Adrenal gland (tissue), 19 donors: Measurements from ENCODE around the gene RPL29. TPM values are rescaled to one million over a fixed set of nuclear protein-coding genes. Genes with fewer than 3 reads are reported as not detected.
A peak's percentile ranks its signal among the peaks of the same experiment; 100 is the strongest.
"Not testable (repeated sequence)": the region's sequence is repeated elsewhere in the genome, so short reads cannot be mapped to it uniquely, and the experiment has no call there.

Experiments
- DNase-seq, 7 donors: peaks; one replicate each; pipeline ENCODE4 v3.0.0-alpha.2; 2019 to 2020
- H3K27ac ChIP-seq, 5 donors: fragments of 200-600 bp; sonication (generic) in 4 of 5; 1 replicate in 3 of 5; 2 replicates in 2 of 5; pipeline versions ENCODE4 v1.5.1 to v1.8.0; 2016 to 2020; ENCODE audit warnings: mild to moderate bottlenecking in 1 of 5
- H3K27me3 ChIP-seq: fragments of 200-600 bp; 2 replicates; pipeline ENCODE4 v1.8.0; 2021
- H3K36me3 ChIP-seq, 2 donors: fragments of 200-600 bp; replicated peaks in 1 of 2; 1 replicate in 1 of 2; 2 replicates in 1 of 2; pipeline versions ENCODE4 v1.5.1 to v1.8.0; 2018 to 2022
- H3K4me1 ChIP-seq, 2 donors: fragments of 200-600 bp; replicated peaks in 1 of 2; 1 replicate in 1 of 2; 2 replicates in 1 of 2; pipeline versions ENCODE4 v1.5.1 to v1.8.0; 2018 to 2021
- H3K4me3 ChIP-seq, 4 donors: fragments of 200-600 bp; sonication (generic) in 3 of 4; one replicate each; pipeline ENCODE4 v1.5.1; 2016 to 2018
- H3K9me3 ChIP-seq, 3 donors: fragments of 200-600 bp; sonication (generic) in 1 of 3; replicated peaks in 1 of 3; 1 replicate in 2 of 3; 2 replicates in 1 of 3; pipeline versions ENCODE4 v1.5.1 to v1.8.0; 2016 to 2021
- POLR2A ChIP-seq, 2 donors: fragments of 450-650 bp; IDR thresholded peaks; one replicate each; pipeline ENCODE4 v1.6.1; 2017; ENCODE audit warnings: antibody characterized with exemption in 2 of 2, mild to moderate bottlenecking in 2 of 2, moderate library complexity in 1 of 2
- WGBS, 4 donors: extraction: QIAGEN DNeasy Blood & Tissue Kit in 2 of 4; methylation state at CpG; one replicate each; pipeline versions ENCODE4 v1.1.5 to v1.1.7; 2013 to 2017; 5-methylcytosine and 5-hydroxymethylcytosine counted together
- intact Hi-C, 2 donors: fragments of 100-400 bp; cut with DNase I; formaldehyde crosslinking; loops; one replicate each; pipeline versions ENCODE4 v1.14.1 to v1.15.0; 2022 to 2023
- long read RNA-seq, 10 donors: library from polyadenylated mRNA in 3 of 10; unstranded in 2 of 10; stranded (forward) in 1 of 10; transcript quantifications; one replicate each; pipeline ENCODE4 v2.0.0 and lab custom pipeline, GENCODE V29; 2021 to 2026
- polyA plus RNA-seq, 3 donors: library from polyadenylated mRNA; stranded (reverse); fragments of 200-250 nt in 2 of 3; fragments of 350-450 nt in 1 of 3; fragmentation: Illumina TruSeq in 1 of 3; extraction: RNeasy Lipid Tissue Mini Kit (QIAGEN cat#74804) in 1 of 3; gene quantifications; one replicate each; pipeline ENCODE4 v1.2.3, GENCODE V29; 2013 to 2014
- total RNA-seq, 9 donors: library from RNA; depleted of rRNA in 4 of 9; stranded (reverse); fragments of >200 nt in 4 of 9; fragments of 120-200 nt in 1 of 9; fragmentation: NEBNext Ultra II Directional in 1 of 9; extraction: Animal tissue kit (Norgen Biotek cat#: 25700) in 1 of 9; gene quantifications; one replicate each; pipeline versions ENCODE4 v1.1.0 to v1.2.4, GENCODE V29; 2013 to 2023
- TF ChIP-seq, protein P1 (sequence below), 6 experiments: fragments of 450-650 bp in 4 of 6; fragments of 200-600 bp in 2 of 6; sonication (generic) in 1 of 6; IDR thresholded peaks; 1 replicate in 5 of 6; 2 replicates in 1 of 6; pipeline versions ENCODE4 v1.5.1 to v1.8.0; 2016 to 2021; ENCODE audit warnings: antibody characterized with exemption in 6 of 6, mild to moderate bottlenecking in 2 of 6, moderate library complexity in 1 of 6
- donor health status: healthy with polysubstance abuse.
- donor health status: Bipolar disorder and iron deficiency.
- donor health status: DM: yes; HTN: yes; CAD: no.
- donor health status: DM: no; HTN: no; CAD: no.
- donor health status: DM: no; HTN: no; CAD: no.
- donor health status: DM: yes; HTN: yes; CAD: no.

RPL29 gene
- total RNA-seq: 1,000 to 10,000 TPM; 1,018 to 1,982 (median 1,344) TPM
- 1,000 to 10,000 TPM in 2 of 3 donors, 100 to 1,000 TPM in 1; 947 to 3,421 (median 2,326) TPM for polyA plus RNA-seq
- long read RNA-seq, donor 1, transcript RPL29-201 (4 exons, 723 nt): major isoform, 556 of 709 reads
- long read RNA-seq, donor 1, partial matches to known transcripts: 101 of 709 reads
- long read RNA-seq, donor 1, other reads (novel, unspliced or antisense): 47 of 709 reads
- long read RNA-seq, donor 2, transcript RPL29-201 (4 exons, 723 nt): major isoform, 336 of 448 reads
- long read RNA-seq, donor 2, partial matches to known transcripts: 110 of 448 reads
- long read RNA-seq, donor 2, other reads (novel, unspliced or antisense): 0 of 448 reads
- long read RNA-seq, donor 3, transcript RPL29-201 (4 exons, 723 nt): major isoform, 235 of 315 reads
- long read RNA-seq, donor 3, partial matches to known transcripts: 42 of 315 reads
- long read RNA-seq, donor 3, other reads (novel, unspliced or antisense): 34 of 315 reads
- long read RNA-seq, donor 4, transcript RPL29-201 (4 exons, 723 nt): major isoform, 613 of 665 reads
- long read RNA-seq, donor 4, partial matches to known transcripts: 39 of 665 reads
- long read RNA-seq, donor 4, other reads (novel, unspliced or antisense): 8 of 665 reads
- long read RNA-seq, donor 5, transcript RPL29-201 (4 exons, 723 nt): major isoform, 471 of 517 reads
- long read RNA-seq, donor 5, partial matches to known transcripts: 38 of 517 reads
- long read RNA-seq, donor 5, other reads (novel, unspliced or antisense): 4 of 517 reads
- long read RNA-seq, donor 6, transcript RPL29-201 (4 exons, 723 nt): major isoform, 693 of 776 reads
- long read RNA-seq, donor 6, partial matches to known transcripts: 67 of 776 reads
- long read RNA-seq, donor 6, other reads (novel, unspliced or antisense): 9 of 776 reads
- long read RNA-seq, donor 7, transcript RPL29-201 (4 exons, 723 nt): major isoform, 295 of 361 reads
- long read RNA-seq, donor 7, partial matches to known transcripts: 48 of 361 reads
- long read RNA-seq, donor 7, other reads (novel, unspliced or antisense): 14 of 361 reads
- long read RNA-seq, donor 8, transcript RPL29-201 (4 exons, 723 nt): major isoform, 547 of 757 reads
- long read RNA-seq, donor 8, partial matches to known transcripts: 153 of 757 reads
- long read RNA-seq, donor 8, other reads (novel, unspliced or antisense): 48 of 757 reads
- long read RNA-seq, donor 9, transcript RPL29-201 (4 exons, 723 nt): major isoform, 309 of 380 reads
- long read RNA-seq, donor 9, partial matches to known transcripts: 50 of 380 reads
- long read RNA-seq, donor 9, other reads (novel, unspliced or antisense): 18 of 380 reads
- long read RNA-seq, donor 10, transcript RPL29-201 (4 exons, 723 nt): major isoform, 152 of 214 reads
- long read RNA-seq, donor 10, partial matches to known transcripts: 44 of 214 reads
- long read RNA-seq, donor 10, other reads (novel, unspliced or antisense): 10 of 214 reads

DNA sequence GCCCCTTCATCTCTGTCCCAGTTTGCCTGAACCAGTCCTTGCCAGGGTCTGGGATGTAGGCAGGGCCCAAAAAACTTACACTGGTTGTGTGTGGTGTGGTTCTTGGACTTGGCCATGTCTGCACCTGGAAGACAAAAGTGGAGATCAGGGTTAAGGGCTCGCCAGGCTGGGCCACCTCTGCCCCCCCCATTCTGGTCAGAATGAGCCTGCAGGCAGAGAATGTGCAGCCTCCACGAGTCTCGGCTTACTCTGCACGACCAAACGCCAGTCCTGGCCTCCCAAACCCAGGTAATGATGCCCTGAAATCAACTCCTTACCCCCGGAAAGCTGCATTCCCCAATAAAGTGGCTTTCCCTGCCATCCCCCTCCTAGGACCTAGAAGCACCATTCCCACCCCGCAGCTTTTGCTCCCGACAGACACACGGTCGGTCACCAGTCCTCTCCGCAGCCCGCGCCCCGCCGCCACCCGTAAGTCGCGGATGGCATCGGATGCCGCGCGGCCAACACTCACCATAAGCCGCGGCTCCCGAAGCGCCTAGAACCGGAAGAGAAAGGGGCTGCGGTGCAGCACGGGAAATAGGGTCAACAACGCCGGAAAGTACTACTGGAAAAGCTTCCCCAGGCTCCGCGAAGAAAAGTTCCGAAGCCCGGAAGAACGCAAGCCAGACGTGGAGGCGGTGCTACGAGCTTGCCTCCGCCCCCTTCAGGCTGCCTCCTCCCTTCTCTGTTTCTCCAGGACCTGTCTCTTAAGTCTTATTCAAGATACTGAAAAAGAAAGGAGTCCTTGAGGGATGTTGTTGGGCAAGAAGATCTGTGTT lies at the start of gene RPL29:
TSS of gene RPL29 (minus strand) at position 550 of the 818 bp plus-strand sequence. CDS start at position 116, 434 bp downstream.
- Histone ChIP-seq H3K36me3 (peaks cover 0 to 26% of the 10 kb centered on the region in 2 donors), H3K4me1 (peaks cover 12 to 22% of the 10 kb centered on the region in 2 donors), H3K27ac (peak within 1 kb of the TSS; percentile 67 to 92 (median 83)), H3K4me3 (peak within 1 kb of the TSS; percentile 19 to 71 (median 58)), H3K27me3 (no peaks in the 10 kb centered on the region), H3K9me3 (no peaks in the 10 kb centered on the region)
- WGBS, 4 donors: 0 to 1% (median 0%) methylated on average over 12 to 40 of the region's 40 CpGs
- peak; percentile 92 to 97 (median 94) for DNase-seq
- TF ChIP-seq POLR2A (IDR thresholded peaks at IDR 0.05): peak; percentile 49 to 64
- TF ChIP-seq, protein P1, sequence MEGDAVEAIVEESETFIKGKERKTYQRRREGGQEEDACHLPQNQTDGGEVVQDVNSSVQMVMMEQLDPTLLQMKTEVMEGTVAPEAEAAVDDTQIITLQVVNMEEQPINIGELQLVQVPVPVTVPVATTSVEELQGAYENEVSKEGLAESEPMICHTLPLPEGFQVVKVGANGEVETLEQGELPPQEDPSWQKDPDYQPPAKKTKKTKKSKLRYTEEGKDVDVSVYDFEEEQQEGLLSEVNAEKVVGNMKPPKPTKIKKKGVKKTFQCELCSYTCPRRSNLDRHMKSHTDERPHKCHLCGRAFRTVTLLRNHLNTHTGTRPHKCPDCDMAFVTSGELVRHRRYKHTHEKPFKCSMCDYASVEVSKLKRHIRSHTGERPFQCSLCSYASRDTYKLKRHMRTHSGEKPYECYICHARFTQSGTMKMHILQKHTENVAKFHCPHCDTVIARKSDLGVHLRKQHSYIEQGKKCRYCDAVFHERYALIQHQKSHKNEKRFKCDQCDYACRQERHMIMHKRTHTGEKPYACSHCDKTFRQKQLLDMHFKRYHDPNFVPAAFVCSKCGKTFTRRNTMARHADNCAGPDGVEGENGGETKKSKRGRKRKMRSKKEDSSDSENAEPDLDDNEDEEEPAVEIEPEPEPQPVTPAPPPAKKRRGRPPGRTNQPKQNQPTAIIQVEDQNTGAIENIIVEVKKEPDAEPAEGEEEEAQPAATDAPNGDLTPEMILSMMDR (IDR thresholded peaks at IDR 0.05): peak; percentile 12 to 39 (median 36)
- intact Hi-C loops: loop anchor here in 1 of 2 donors (10.0 kb wide), 1 partner anchor 51 kb away; the partner anchor contains the start of genes PARP3 and RRP9

- no peak overlapping the region for H3K4me3 ChIP-seq
- TF ChIP-seq, protein P1 (IDR thresholded peaks at IDR 0.05): no peak
- no peak for TF ChIP-seq POLR2A (IDR thresholded peaks at IDR 0.05)
- H3K9me3 ChIP-seq: no peaks in the 10 kb centered on the region
- H3K36me3 ChIP-seq: peaks cover 0 to 16% of the 10 kb centered on the region in 2 donors
- H3K4me1 ChIP-seq: peaks cover 11 to 21% of the 10 kb centered on the region in 2 donors
- intact Hi-C loops: no loop called here
- no peaks in the 10 kb centered on the region for H3K27me3 ChIP-seq
- 93 to 97% (median 94%) methylated on average over 8 to 18 of the region's 18 CpGs for WGBS, 4 donors
- peak overlapping the region in 1 of 5 donors; percentile 21 for H3K27ac ChIP-seq
- no peak for DNase-seq
Observed at GRCh38 chr3:52044869-52045619, 49.3 kb upstream of the RPL29 start.

DNA sequence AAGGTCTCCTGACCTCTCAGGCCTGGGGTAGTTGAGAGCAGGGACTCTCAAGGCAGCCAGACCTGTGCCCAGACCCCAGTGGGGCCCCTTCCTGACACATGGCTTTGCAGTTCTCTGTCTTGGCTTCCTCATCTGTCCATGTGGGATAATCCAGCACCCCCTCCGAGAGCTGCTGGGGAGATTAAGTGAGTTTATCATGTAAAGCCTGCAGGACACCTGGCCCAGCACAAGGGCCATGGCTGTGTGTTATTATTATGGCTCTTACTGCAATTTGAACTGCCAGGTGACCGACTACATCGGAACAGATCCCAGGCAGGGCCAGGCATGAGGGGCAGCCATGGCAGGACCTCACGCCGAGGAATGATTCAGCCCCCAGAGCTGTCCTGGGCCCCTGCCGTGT lies 48.1 kb upstream of the RPL29 start:
- TF ChIP-seq POLR2A (IDR thresholded peaks at IDR 0.05): no peak
- TF ChIP-seq, protein P1 (IDR thresholded peaks at IDR 0.05): no peak
- DNase-seq: no peak
- Histone ChIP-seq H3K4me1 (peaks cover 11 to 16% of the 10 kb centered on the region in 2 donors), H3K36me3 (peaks cover 0 to 3% of the 10 kb centered on the region in 2 donors), H3K4me3 (no peak overlapping the region), H3K27me3 (no peaks in the 10 kb centered on the region), H3K9me3 (no peaks in the 10 kb centered on the region), H3K27ac (no peak overlapping the region)
- intact Hi-C loops: no loop called here
- WGBS, 4 donors: 78 to 90% (median 85%) methylated on average over 6 of the region's 6 CpGs

DNA sequence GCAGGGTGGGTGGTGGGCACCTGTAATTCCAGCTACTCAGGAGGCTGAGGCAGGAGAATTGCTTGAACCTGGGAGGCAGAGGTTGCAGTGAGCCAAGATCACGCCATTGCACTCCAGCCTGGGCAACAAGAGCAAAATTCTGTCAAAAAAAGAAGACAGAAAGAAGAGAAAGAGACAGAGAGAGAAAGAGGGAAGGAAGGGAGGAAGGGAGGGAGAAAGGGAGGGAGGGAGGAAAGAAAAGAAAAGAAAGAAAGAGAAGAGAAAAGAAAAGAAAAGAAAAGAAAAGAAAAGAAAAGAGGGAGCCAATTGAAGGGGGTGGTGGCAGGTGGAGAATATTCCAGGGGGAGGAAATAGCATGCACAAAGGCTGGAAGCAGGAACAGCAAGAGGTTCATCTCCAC lies 47.3 kb upstream of the RPL29 start:
- H3K4me3 ChIP-seq, H3K27ac ChIP-seq, DNase-seq, H3K9me3 ChIP-seq, intact Hi-C loops, H3K27me3 ChIP-seq, H3K36me3 ChIP-seq: not testable (repeated sequence)
- H3K4me1 ChIP-seq: peaks cover 11 to 16% of the 10 kb centered on the region in 2 donors
- 89 to 98% (median 89%) methylated on average over 1 of the region's 1 CpG for WGBS, 4 donors
